ENCODE results near the gene PLCB1.

Gene PLCB1

GRCh38 chr20:8657664-8658063, 525.6 kb downstream of the PLCB1 start:
- DNase-seq (ENCODE audit: low read depth, low spot score) = no peak

- DNase-seq (ENCODE audit: low read depth, low spot score) = no peak
These were observed 526.0 kb downstream of the PLCB1 start for GRCh38 chr20:8658103-8658502.

- DNase-seq (ENCODE audit: low read depth, low spot score) = no peak
These were observed 529.3 kb downstream of the PLCB1 start for GRCh38 chr20:8661229-8661952.

- DNase-seq (ENCODE audit: low read depth, low spot score) = no peak
These were observed 530.4 kb downstream of the PLCB1 start for GRCh38 chr20:8662433-8662954.

GRCh38 chr20:8663424-8663823, 531.4 kb downstream of the PLCB1 start:
- DNase-seq (ENCODE audit: low read depth, low spot score) = no peak

- no peak for DNase-seq (ENCODE audit: low read depth, low spot score)
These were observed 532.7 kb downstream of the PLCB1 start for GRCh38 chr20:8664778-8665177.

- no peak for DNase-seq (ENCODE audit: low read depth, low spot score)
These were observed 535.2 kb downstream of the PLCB1 start for GRCh38 chr20:8667306-8667705.

- DNase-seq (ENCODE audit: low read depth, low spot score) = no peak
These were observed 538.3 kb downstream of the PLCB1 start for GRCh38 chr20:8670207-8670892.

- DNase-seq (ENCODE audit: low read depth, low spot score) = no peak
These were observed 538.8 kb downstream of the PLCB1 start for GRCh38 chr20:8670893-8671215.

GRCh38 chr20:8671370-8671961, 539.4 kb downstream of the PLCB1 start:
- no peak for DNase-seq (ENCODE audit: low read depth, low spot score)

GRCh38 chr20:8673116-8673515, 541.0 kb downstream of the PLCB1 start:
- no peak for DNase-seq (ENCODE audit: low read depth, low spot score)

GRCh38 chr20:8675896-8676295, 543.8 kb downstream of the PLCB1 start:
- no peak for DNase-seq (ENCODE audit: low read depth, low spot score)

GRCh38 chr20:8678098-8678776, 546.2 kb downstream of the PLCB1 start:
- no peak for DNase-seq (ENCODE audit: low read depth, low spot score)

- DNase-seq (ENCODE audit: low read depth, low spot score) = no peak
These were observed 557.3 kb downstream of the PLCB1 start for GRCh38 chr20:8689337-8689736.

GRCh38 chr20:8690074-8690473, 558.0 kb downstream of the PLCB1 start:
- no peak for DNase-seq (ENCODE audit: low read depth, low spot score)

GRCh38 chr20:8693709-8694108, 561.6 kb downstream of the PLCB1 start:
- no peak for DNase-seq (ENCODE audit: low read depth, low spot score)

- DNase-seq (ENCODE audit: low read depth, low spot score) = no peak
These were observed 568.7 kb downstream of the PLCB1 start for GRCh38 chr20:8700756-8701155.

GRCh38 chr20:8706961-8707700, 575.1 kb downstream of the PLCB1 start:
- no peak for DNase-seq (ENCODE audit: low read depth, low spot score)

- no peak for DNase-seq (ENCODE audit: low read depth, low spot score)
These were observed 577.6 kb downstream of the PLCB1 start for GRCh38 chr20:8709627-8710026.

- no peak for DNase-seq (ENCODE audit: low read depth, low spot score)
These were observed 579.4 kb downstream of the PLCB1 start for GRCh38 chr20:8711501-8711900.

- DNase-seq (ENCODE audit: low read depth, low spot score) = no peak
These were observed 582.1 kb downstream of the PLCB1 start for GRCh38 chr20:8714206-8714605.

GRCh38 chr20:8718279-8718678, 586.2 kb downstream of the PLCB1 start:
- no peak for DNase-seq (ENCODE audit: low read depth, low spot score)

All from brain pericyte (primary cell).